ENCODE data around the gene GPC3. TPM values are rescaled to one million over a fixed set of nuclear protein-coding genes. Genes with fewer than 3 reads are reported as not detected.

Gene GPC3
- total and polyA plus RNA-seq, 2 donors (not counting 3 experiments of a cell fraction or from before 2014, with no cell fraction given): not detected

DNA sequence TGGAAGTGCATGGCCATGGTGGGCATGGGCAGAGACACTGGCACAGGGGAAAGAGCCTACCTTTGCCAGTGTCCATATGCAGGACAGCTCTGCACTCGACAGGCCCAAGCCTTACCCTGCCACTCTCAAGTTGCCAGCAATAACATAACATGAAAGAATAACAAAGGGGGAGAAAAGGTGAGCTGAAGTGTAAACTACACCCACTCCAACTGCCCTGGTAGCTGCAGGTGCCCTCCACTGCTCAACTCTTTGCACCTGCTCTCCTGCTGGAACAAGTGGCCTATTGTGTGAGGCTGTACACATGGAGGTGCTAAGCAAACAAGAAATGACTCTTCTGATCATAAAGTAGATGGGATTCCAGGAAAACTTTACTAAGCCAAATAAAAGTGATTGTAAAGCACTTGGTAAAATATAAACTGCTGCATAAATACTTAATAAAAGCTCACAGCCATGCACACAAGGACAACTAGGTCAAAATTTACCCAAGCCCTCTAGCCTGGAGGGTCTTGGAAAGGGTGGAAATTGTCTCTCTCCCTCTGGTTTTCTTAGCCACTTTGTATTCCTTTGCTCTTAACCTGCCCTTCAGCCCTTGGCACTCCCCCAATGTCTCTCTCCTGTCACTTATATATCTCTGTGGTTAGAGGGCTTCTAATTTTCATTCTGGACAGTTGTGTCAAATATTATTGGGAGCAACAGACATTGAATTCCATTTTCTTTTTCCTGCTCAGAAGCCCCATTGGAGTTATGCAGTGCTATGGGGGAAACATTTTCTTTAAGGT, 308.9 kb downstream of the GPC3 start:
- Histone ChIP-seq H3K79me2 (ENCODE audit: control insufficient read depth, insufficient read depth, low read length) (no peaks in the 10 kb centered on the region), H3K9me1 (replicated peaks; ENCODE audit: control insufficient read depth, extremely low read depth, insufficient read depth, low read length) (no peaks in the 10 kb centered on the region), H2AFZ (ENCODE audit: low read depth, low read length) (no peak overlapping the region), H3K36me3 (ENCODE audit: control insufficient read depth in 2 of 2, extremely low read depth in 1 of 2, insufficient read depth in 2 of 2, low read length in 2 of 2) (no peaks in the 10 kb centered on the region), H3K27ac (ENCODE audit: insufficient read depth, low read depth, low read length) (no peak overlapping the region), H4K20me1 (replicated peaks; ENCODE audit: control insufficient read depth, extremely low read depth, insufficient read depth, low read length) (no peaks in the 10 kb centered on the region), H3K4me2 (ENCODE audit: insufficient read depth, low read length) (no peak overlapping the region), H3K27me3 (ENCODE audit: control insufficient read depth in 2 of 2, insufficient read depth in 2 of 2, low read length in 2 of 2) (no peaks in the 10 kb centered on the region), H3K9ac (replicated peaks; ENCODE audit: extremely low read depth, insufficient read depth, low read length) (no peak overlapping the region), H3K9me3 (replicated peaks; ENCODE audit: control insufficient read depth, insufficient read depth, low read length) (no peaks in the 10 kb centered on the region), H3K4me3 (replicated peaks in 1 of 3; ENCODE audit: insufficient read depth in 1 of 3, low read depth in 1 of 3, low read length in 3 of 3) (no peak overlapping the region), H3K4me1 (ENCODE audit: control insufficient read depth, extremely low read depth, insufficient read depth, low read length) (no peaks in the 10 kb centered on the region)
- TF ChIP-seq POLR2AphosphoS5 (IDR thresholded peaks at IDR 0.05; ENCODE audit: insufficient read depth, low read depth, low read length): no peak
- TF ChIP-seq, protein P1, sequence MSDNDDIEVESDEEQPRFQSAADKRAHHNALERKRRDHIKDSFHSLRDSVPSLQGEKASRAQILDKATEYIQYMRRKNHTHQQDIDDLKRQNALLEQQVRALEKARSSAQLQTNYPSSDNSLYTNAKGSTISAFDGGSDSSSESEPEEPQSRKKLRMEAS (IDR thresholded peaks at IDR 0.05; ENCODE audit: insufficient read depth, insufficient read length): no peak
- no peak for TF ChIP-seq MYC (IDR thresholded peaks at IDR 0.05; ENCODE audit: low read depth, low read length)
- no peak for TF ChIP-seq JUN (IDR thresholded peaks at IDR 0.05; ENCODE audit: borderline replicate concordance, insufficient read depth, insufficient read length, low read depth)
- no peak for TF ChIP-seq EZH2 (IDR thresholded peaks at IDR 0.05; ENCODE audit: borderline replicate concordance, low read depth, low read length, severe bottlenecking)
- no peak for TF ChIP-seq FOS (IDR thresholded peaks at IDR 0.05; ENCODE audit: borderline replicate concordance, insufficient read depth, low read length)
- TF ChIP-seq GATA2 (IDR thresholded peaks at IDR 0.05; ENCODE audit: insufficient read depth, insufficient read length, low read depth, low read length): no peak
- no peak for TF ChIP-seq POLR2A (IDR thresholded peaks at IDR 0.05; ENCODE audit: low read depth, low read length)
- ChIA-PET POLR2A (no interaction called here), CTCF (no interaction called here)
- BruUV-seq (replicated peaks): no TSS peak
- intact Hi-C loops (cut with micrococcal nuclease) (no loop called here), dilution Hi-C loops (cut with MboI; ENCODE audit: extremely low pct_ligation_motif_present, low sequenced_read_pairs) (no loop called here)
- DNase-seq (ENCODE audit: low read depth, low spot score) (no peak), FAIRE-seq (no peak)
